Inflammatory macrophage (primary cell): ENCODE measurements around the gene EPB41L5.

Experiments
- DNase-seq, 2 donors: peaks; one replicate each; pipeline ENCODE4 v3.0.0-alpha.2; 2020 to 2022

The EPB41L5 gene

DNA sequence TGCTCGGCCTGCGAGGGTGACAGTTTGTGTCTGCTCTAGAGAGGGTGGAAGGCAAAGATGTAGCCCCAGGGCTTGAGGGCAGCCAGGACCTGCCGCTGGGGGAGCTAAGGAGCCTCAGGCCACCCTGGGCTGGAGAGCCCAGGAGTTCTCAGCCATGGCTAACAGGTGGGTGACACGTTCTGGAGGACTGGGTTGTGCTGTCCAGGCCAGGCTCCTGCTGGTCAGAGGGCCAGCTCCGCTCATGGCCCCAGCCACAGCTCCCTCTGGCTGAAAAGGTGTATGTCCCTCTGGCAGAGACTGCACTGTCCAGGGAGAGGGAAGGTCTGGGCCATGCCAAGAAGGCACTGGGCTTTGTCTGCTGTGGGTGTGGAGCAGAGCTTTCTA, 191.1 kb downstream of the EPB41L5 start:
- DNase-seq = no peak

DNA sequence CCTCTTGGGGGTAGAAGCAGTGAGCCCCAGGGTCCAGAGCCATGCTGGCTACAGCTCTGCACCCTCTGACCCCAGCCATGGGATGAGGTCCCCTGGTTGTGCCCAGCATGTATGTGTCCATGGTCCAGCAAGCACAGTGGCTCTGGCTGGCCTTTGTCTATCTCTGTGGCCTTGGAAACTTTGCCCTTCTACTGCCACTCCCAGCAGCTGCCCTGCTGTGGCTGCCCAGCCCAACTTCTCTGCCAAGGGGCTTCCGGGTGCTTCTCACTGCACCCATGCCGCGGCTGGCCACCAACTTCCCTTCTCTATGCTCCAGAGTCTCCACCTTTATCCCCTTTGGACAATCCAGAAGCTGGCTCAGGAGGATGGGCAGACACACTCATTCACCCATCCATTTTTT, 191.5 kb downstream of the EPB41L5 start:
- no peak for DNase-seq

DNA sequence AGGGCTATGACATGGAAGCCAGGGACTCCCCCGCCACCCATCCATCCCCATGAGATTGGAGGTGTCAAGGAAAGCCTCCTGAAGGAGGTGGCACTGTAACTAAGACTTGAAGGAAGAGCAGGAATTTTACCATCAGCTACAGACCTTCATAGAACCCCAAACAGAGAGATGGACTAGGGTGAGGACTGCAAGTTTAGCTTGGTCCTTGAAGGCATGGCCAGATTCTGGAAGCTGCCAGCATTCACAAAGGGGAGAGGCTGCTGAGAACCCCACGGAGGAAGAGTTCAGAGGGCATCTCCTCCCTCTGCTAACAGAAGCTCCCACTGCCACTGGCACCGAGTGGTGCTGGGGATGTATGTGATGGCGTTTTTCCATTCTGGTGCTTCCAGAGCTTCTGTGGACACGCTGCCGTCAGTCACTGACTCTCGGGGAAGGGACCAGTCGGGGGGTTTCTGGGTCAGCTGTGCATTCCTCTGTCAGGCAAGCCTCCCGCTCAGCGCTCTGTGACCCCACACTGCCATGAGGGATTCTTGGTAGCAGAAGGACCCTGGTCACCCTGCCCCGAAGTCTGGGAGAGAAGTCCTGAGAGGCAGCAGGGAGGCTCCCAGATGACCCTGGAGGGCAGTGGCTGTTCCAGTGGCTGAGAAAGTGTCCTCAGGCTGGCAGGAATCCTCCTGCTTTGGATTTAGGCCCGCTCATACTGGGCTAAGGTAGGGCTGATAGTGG, 192.2 kb downstream of the EPB41L5 start:
- no peak for DNase-seq

DNA sequence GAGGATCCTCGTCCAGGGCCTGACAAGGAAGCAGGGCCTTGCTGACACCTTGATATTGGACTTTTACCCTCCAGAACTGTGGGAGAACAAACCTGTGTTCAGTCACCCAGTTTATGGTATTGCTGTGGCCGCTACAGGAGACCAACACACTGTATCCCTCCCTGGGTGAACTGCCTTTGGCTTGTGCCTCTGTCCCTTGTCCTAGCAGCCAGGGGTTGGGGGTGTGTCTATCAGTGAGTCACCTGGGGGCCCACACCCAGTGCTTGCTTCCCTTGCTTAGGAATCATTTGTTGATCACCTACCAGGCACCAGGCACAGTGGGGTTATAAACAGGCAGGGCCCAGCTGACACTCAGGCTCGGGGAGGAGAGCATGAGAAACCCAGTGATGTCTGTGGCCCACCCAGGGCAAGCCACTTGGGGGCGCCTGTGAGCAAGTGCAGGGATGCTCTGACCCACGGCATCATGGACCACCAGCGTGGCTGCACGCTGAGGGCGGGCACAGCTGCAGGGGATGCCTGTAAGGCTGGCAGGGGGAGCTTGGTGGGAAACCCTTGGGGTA, 193.2 kb downstream of the EPB41L5 start:
- DNase-seq = no peak

DNA sequence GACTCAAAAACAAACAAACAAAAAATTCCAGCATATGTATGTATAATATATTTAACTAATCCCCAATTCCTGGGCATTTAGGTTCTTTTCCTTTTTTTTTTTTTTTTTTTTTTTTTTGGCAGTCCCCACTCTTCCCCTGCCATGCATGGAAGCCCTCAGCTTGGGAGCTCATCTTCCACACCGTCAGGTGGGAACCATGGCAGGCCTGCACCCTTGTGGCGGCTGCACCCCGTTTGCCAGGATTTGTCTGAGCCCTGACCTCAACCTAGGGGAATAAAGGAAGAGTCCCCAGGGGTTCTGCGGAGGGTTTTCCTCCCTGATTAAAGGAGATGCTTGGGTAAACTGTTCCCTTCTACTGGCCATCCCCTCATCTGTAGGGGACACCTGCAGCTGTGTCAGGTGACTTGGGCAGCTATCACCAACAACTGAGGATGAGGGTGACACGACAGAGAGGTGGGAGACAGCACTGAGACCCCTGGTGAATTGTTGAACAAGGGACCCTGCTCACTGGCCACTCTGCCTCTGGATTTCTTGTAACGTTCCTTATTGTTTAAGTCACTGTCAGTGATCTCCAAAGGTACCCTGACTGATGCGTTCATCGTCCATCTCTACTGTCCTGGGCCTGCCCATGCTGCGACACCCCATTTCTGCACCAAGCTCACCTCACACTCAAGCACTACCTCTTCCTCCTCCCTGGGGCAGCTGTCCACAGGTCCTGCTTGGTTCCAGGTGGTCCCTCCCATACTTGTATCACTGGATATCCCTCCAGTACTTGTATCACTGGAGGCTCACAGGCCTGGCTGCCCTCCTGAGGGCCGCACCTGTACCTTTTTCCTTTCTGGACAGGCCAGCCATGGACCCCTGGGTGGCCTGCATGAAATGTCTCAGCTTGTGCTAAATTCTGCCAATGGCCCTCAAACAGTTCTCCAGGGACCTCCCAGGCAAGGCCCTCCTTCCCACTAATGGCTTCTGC, 195.8 kb downstream of the EPB41L5 start:
- no peak for DNase-seq

- no peak for DNase-seq
These were observed 196.8 kb downstream of the EPB41L5 start for GRCh38 chr2:120209427-120210269.

- DNase-seq = peak in 1 of 2 donors; percentile 11
These were observed 197.4 kb downstream of the EPB41L5 start for GRCh38 chr2:120210270-120210693.

GRCh38 chr2:120218181-120218580, 205.3 kb downstream of the EPB41L5 start:
- DNase-seq = no peak

DNA sequence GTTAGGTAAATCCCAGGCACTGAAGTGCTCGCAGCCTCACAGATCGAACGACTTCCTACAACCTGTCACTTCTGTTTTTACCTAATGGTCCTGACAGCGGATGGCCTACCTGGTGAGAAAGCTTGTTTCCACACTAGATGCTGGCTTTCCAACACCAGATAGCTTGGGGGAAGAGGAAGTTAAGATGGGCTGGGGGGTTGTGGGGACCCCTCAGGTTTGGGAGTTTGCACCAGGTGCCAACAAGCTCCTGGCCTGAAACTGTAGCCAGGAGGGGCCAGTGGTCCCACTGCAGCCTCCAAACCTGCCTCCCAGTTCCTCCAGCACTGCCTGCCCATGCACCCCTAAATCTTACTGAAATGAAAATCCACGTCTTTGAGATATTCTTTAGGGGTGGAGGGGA, 206.4 kb downstream of the EPB41L5 start:
- no peak for DNase-seq

- no peak for DNase-seq
These were observed 206.9 kb downstream of the EPB41L5 start for GRCh38 chr2:120219766-120220165.

GRCh38 chr2:120220756-120221155, 207.9 kb downstream of the EPB41L5 start:
- DNase-seq = no peak

- DNase-seq = no peak
These were observed 208.7 kb downstream of the EPB41L5 start for GRCh38 chr2:120221616-120222015.

GRCh38 chr2:120222186-120223033, 209.5 kb downstream of the EPB41L5 start:
- no peak for DNase-seq

DNA sequence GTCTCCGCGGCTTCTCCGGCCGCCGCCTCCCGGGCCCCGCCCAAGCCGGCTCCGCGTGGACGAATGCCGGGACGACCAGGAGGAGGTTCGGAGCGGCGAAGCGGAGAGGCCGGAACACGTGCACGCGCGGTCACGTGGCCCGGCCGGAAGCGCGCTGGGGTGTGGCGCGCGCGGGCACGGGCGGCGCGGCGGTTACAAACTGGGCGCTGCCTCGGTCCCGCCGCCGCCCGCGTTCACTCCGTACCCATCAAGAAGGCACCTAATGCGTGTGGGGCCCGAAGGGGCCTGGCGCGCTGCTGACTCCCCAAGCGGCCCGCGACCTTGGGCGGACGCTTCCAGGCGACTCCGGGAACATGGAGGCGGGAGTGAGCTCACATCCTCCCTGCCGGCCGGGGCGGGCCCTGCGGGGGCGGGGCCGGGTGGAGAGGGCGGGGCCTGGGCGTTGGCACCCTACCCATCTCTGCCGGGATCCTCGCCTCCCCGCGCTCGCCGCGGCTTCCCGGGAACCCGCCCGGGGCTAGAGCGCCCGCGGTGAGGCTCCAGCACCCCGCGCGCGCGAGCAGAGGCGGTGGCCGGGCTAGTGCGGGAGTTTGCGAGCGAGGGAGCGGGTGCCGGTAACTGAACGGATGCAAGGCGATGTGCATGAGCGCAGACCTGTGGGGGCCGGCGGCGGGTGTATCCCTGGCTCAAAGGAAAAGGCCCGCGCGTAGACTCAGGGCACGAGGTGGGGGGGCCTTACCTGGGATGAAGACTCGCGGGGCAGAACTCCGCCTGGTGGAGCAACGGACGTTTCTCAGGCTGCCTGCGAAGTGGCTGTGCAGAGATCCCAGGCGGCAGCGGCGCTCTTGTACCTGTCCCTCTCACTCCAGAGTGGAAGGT, 210.4 kb downstream of the EPB41L5 start, which contains the start of gene TMEM185B:
TSS of gene TMEM185B (minus strand) at position 367 of the 879 bp plus-strand sequence. CDS start 424 bp downstream, outside the sequence.
- DNase-seq = peak; percentile 89 to 91

DNA sequence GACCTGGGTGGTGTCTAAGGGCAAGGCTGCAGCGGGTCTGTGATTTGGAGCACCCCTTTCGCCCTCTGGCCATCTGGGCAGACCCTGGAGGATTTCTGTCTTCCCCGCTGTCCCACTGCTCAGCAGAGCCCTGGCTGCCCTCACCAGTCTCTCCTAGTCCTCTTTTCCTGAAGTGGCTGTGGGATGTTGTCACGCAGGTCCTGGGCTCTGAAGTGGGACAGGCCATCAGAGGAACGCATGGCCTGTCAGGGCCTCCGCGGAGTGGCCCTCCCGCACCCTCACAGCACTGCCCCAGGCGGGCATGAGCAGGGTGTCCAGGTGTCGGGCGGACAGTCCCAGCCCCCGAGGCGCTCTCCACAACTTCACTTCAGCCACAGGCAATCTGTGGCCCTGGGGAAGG, 211.4 kb downstream of the EPB41L5 start:
- no peak for DNase-seq

GRCh38 chr2:120224735-120225548, 212.1 kb downstream of the EPB41L5 start:
- no peak for DNase-seq

DNA sequence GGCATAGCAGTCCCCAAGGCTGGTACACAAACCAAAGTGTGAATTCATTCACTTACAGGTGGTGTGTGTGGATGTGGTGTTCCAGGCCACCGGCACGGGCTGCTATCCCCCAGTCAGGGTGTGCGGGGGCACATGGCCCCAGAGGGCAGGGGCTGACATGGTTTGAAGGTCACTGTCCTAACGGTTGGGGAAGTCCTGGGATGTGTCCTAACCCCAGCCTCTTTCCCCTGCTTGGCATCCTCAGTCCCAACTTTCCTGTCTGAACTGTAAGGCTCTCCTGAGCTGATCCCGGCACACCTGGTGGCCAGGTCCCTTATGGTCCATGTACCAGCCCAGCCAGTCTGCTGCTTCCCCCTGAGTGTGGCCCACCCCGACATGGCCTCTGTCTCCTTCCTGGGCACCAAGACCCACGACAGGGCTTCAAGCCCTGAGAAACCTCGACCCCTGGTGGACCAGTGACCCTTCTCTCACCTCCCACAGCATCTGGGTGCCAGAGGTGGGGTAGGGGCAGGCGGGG, 212.7 kb downstream of the EPB41L5 start:
- no peak for DNase-seq

DNA sequence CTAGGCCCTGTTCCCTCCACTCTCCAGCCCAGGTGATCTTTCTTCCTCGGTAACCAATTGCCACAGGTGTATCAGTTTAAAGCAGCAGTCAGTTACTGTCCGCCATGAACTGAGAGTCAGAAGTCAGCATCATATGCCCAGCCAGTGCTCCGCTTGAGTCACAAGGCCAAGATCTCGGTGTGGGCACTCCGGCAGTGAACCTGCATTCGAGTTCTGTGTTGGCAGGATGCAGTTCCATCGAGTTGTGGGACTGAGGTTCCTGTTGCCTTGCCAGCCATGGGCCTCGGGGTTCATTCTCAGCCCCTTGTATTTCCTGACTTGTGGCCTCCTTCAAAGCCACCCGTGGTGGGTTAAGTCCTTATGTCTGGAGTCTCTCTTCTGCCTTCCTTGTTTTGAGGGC, 213.4 kb downstream of the EPB41L5 start:
- DNase-seq = no peak
